GM23248 (cell line): ENCODE results near the gene RAE1. TPM values are rescaled to one million over a fixed set of nuclear protein-coding genes. Genes with fewer than 3 reads are reported as not detected.

Source experiments
- DNase-seq: peaks from one replicate; pipeline ENCODE4 v3.0.0-alpha.2; 2015
- H2AFZ ChIP-seq: fragments of 200-600 bp; sonication (generic); 2 replicates; pipeline ENCODE4 v1.6.1; 2016; ENCODE audit warnings: antibody characterized with exemption
- H3F3A ChIP-seq: fragments of 200-600 bp; sonication (generic); 2 replicates; pipeline ENCODE4 v1.6.1; 2016; ENCODE audit warnings: mild to moderate bottlenecking, antibody characterized with exemption, mixed run types; ENCODE audit not compliant: insufficient read depth
- H3K27ac ChIP-seq: fragments of 200-600 bp; sonication (generic); 2 replicates; pipeline ENCODE4 v1.5.1; 2016; ENCODE audit warnings: mild to moderate bottlenecking
- H3K27me3 ChIP-seq: fragments of 200-600 bp; sonication (generic); replicated peaks from 2 replicates; pipeline ENCODE4 v1.6.1; 2016; ENCODE audit warnings: mild to moderate bottlenecking; ENCODE audit not compliant: insufficient read depth
- H3K36me3 ChIP-seq: fragments of 200-600 bp; sonication (generic); 2 replicates; pipeline ENCODE4 v1.6.1; 2016; ENCODE audit warnings: low read depth, mild to moderate bottlenecking
- H3K4me1 ChIP-seq: fragments of 200-600 bp; sonication (generic); 2 replicates; pipeline ENCODE4 v1.6.1; 2016; ENCODE audit warnings: mild to moderate bottlenecking; ENCODE audit not compliant: insufficient read depth
- H3K4me2 ChIP-seq: fragments of 200-600 bp; sonication (generic); one replicate; pipeline ENCODE4 v1.6.1; 2016; ENCODE audit warnings: mild to moderate bottlenecking; ENCODE audit not compliant: unreplicated experiment
- H3K4me3 ChIP-seq: fragments of 200-600 bp; sonication (generic); 2 replicates; pipeline ENCODE4 v1.5.1; 2016; ENCODE audit warnings: mild to moderate bottlenecking
- H3K79me2 ChIP-seq: fragments of 200-600 bp; sonication (generic); 2 replicates; pipeline ENCODE4 v1.6.1; 2016; ENCODE audit warnings: mild to moderate bottlenecking; ENCODE audit not compliant: insufficient read depth
- H3K9ac ChIP-seq: fragments of 200-600 bp; sonication (generic); 2 replicates; pipeline ENCODE4 v1.6.1; 2016; ENCODE audit warnings: mild to moderate bottlenecking
- H3K9me2 ChIP-seq: fragments of 200-600 bp; sonication (generic); 2 replicates; pipeline ENCODE4 v1.6.1; 2016; ENCODE audit warnings: mixed run types, mild to moderate bottlenecking, moderate library complexity; ENCODE audit not compliant: insufficient read depth
- H3K9me3 ChIP-seq: fragments of 200-600 bp; sonication (generic); one replicate; pipeline ENCODE4 v1.6.1; 2017; ENCODE audit warnings: low read depth
- H4K20me1 ChIP-seq: fragments of 200-600 bp; sonication (generic); 2 replicates; pipeline ENCODE4 v1.6.0; 2016; ENCODE audit not compliant: insufficient read depth
- EZH2 ChIP-seq: fragments of 200-600 bp; sonication (generic); IDR thresholded peaks from 2 replicates; pipeline ENCODE4 v1.6.1; 2018; ENCODE audit warnings: antibody characterized with exemption, mild to moderate bottlenecking; ENCODE audit not compliant: insufficient read depth, poor library complexity, severe bottlenecking
- EZH2phosphoT487 ChIP-seq: fragments of 200-600 bp; sonication (generic); IDR thresholded peaks from 2 replicates; pipeline ENCODE4 v1.6.1; 2018; ENCODE audit warnings: antibody characterized with exemption, moderate library complexity, mild to moderate bottlenecking, low read depth; ENCODE audit not compliant: insufficient read depth
- WGBS, 2 experiments: methylation state at CpG; one replicate each; pipeline ENCODE4 v1.1.6; 2015 to 2017; ENCODE audit warnings: low lambda C conversion rate in 2 of 2, low coverage in 1 of 2; ENCODE audit errors: missing lambda C conversion rate in 2 of 2; 5-methylcytosine and 5-hydroxymethylcytosine counted together
- in situ Hi-C: fragments of 300-500 bp; cut with MboI; formaldehyde crosslinking; loops from 2 replicates; pipeline ENCODE4 v1.15.0; 2020
- microRNA-seq: library from miRNA; unstranded; fragments of <30 nt; microRNA quantifications from one replicate; pipeline ENCODE4, GENCODE V29; 2016; ENCODE audit warnings: borderline number of aligned reads
- polyA plus RNA-seq: library from polyadenylated mRNA; unstranded; fragments of >200 nt; fragmentation: Nextera tagmentation; extraction: Ambion mirVana; gene quantifications from 2 replicates; pipeline ENCODE4 v1.2.1, GENCODE V29; 2016
- small RNA-seq: library from RNA; depleted of rRNA; stranded (forward); fragments of <200 nt; gene quantifications from one replicate; pipeline ENCODE3, GENCODE V24; 2014; ENCODE audit warnings: low read depth, low replicate concordance
- total RNA-seq: library from RNA; depleted of rRNA; stranded (reverse); fragments of >200 nt; shearing (Covaris generic); gene quantifications from 2 replicates; pipeline ENCODE4 v1.2.3, GENCODE V29; 2014; rRNA removed

The RAE1 gene
- total and polyA plus RNA-seq, 2 experiments from 2014 or later = 34.7 to 54.8 TPM

DNA sequence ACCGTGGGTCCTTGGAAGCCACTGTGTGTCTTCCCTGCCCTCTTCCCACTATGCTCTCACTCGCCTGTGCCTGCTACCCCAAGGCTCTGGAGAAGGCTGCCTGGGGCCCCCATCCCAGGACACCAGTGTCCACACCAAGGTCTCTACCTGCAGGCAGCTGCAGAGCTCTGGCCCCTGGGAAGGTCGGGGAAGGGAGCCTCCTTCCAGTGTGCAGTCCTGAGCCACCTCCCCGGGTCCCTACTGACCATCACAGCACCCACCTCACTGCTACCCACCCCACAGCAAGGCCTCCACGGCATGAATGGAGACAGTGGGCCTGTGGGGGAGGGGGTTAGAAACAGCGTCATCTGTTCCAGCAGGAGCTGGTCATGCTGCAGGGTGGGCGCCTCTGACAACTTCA lies 75.8 kb downstream of the RAE1 start:
- H3F3A ChIP-seq = no peaks in the 10 kb centered on the region
- no peak overlapping the region for H3K4me2 ChIP-seq
- H3K79me2 ChIP-seq = no peaks in the 10 kb centered on the region
- H3K9ac ChIP-seq = no peak overlapping the region
- 74 to 79% methylated on average over 7 of the region's 7 CpGs for WGBS, 2 experiments
- H3K4me1 ChIP-seq = no peaks in the 10 kb centered on the region
- no peaks in the 10 kb centered on the region for H3K36me3 ChIP-seq
- H3K27me3 ChIP-seq = peaks cover 10% of the 10 kb centered on the region; the same call in 1 of the 2 replicates
- H3K9me3 ChIP-seq = no peaks in the 10 kb centered on the region
- in situ Hi-C loops = no loop called here
- no peaks in the 10 kb centered on the region for H4K20me1 ChIP-seq
- no peak for DNase-seq
- H3K4me3 ChIP-seq = no peak overlapping the region
- TF ChIP-seq EZH2 (no peak), EZH2phosphoT487 (no peak)
- no peak overlapping the region for H2AFZ ChIP-seq
- H3K9me2 ChIP-seq = no peaks in the 10 kb centered on the region
- H3K27ac ChIP-seq = no peak overlapping the region

DNA sequence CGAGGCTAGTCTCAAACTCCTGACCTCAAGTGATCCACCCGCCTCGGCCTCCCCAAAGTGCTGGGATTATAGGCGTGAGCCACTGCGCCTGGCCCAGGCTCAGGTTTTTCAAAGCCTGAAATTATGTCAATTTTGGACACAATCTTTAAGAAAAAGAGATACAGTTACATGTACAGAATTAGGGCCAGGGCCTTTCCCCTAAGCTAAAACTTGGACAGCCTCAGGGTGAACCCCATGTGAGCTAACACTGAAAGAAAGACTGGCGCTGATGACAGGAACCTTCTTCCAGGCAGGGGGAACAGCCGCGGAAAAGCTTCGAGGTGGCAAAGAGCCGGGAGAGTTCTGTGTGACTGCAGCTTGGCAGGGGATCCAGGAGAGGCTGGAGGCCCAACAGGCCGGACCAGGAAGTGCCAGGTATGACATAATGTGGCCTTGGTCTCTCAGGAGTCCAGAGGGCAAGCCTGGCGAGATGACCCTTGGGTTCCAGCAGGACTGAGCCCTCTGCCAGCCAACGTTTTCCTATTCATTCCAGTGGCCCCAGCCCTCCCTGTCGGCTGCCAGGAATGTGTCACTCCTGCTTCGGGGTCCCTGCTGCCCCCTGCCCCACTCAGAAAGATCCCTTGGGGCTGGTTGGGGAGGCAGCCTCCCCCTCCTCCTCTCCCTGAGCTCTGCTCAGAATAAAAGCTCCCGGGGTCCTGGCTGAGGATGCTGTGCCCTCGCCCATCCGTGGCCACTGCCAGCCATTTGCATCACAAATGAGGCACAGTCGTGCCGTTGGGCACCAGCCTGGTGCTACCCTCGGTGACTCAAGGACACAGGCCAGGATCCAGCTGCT lies 77.5 kb downstream of the RAE1 start:
- H3K9ac ChIP-seq = no peak overlapping the region
- H3K9me2 ChIP-seq = no peaks in the 10 kb centered on the region
- no peaks in the 10 kb centered on the region for H3F3A ChIP-seq
- H3K4me1 ChIP-seq = no peaks in the 10 kb centered on the region
- 33 to 34% methylated on average over 20 to 21 of the region's 21 CpGs for WGBS, 2 experiments
- TF ChIP-seq EZH2 = no peak
- no peak for TF ChIP-seq EZH2phosphoT487
- H3K4me3 ChIP-seq = no peak overlapping the region
- no peak overlapping the region for H3K27ac ChIP-seq
- H3K79me2 ChIP-seq = no peaks in the 10 kb centered on the region
- H2AFZ ChIP-seq = no peak overlapping the region
- DNase-seq = no peak
- no peaks in the 10 kb centered on the region for H4K20me1 ChIP-seq
- H3K36me3 ChIP-seq = no peaks in the 10 kb centered on the region
- in situ Hi-C loops = no loop called here
- H3K9me3 ChIP-seq = no peaks in the 10 kb centered on the region
- H3K27me3 ChIP-seq = peaks cover 10% of the 10 kb centered on the region; the same call in 1 of the 2 replicates
- no peak overlapping the region for H3K4me2 ChIP-seq

Small RNA genes within 50 kb of the gene (microRNA-seq; reads per million reads assigned to microRNA genes)
- gene MIR4325 = not detected

Small RNA genes within 50 kb of the gene (small RNA-seq; reads per million reads assigned to genes)
- not detected for gene MIR4325
- not detected for gene RF00019
- gene RPL39P39 = not detected

Other genes with a start within 250 kb of the RAE1 start
- gene BMP7, start 84.6 kb upstream of the RAE1 start, total RNA-seq = not detected in 2 replicates
- 0.09 TPM in 1 of 2 replicates, not detected in the other for gene BMP7, start 84.6 kb upstream of the RAE1 start, polyA plus RNA-seq
- gene SPO11, start 21.5 kb upstream of the RAE1 start, total RNA-seq = not detected in 2 replicates
- gene SPO11, start 21.5 kb upstream of the RAE1 start, polyA plus RNA-seq = not detected in 2 replicates
- 3.7 and 8.1 TPM in 2 replicates for gene RBM38, start 40.1 kb downstream of the RAE1 start, total RNA-seq
- 1.3 and 2.0 TPM in 2 replicates for gene RBM38, start 40.1 kb downstream of the RAE1 start, polyA plus RNA-seq
- not detected in 2 replicates for gene CTCFL, start 173.9 kb downstream of the RAE1 start, total RNA-seq
- gene CTCFL, start 173.9 kb downstream of the RAE1 start, polyA plus RNA-seq = not detected in 2 replicates
- not detected in 2 replicates for gene PCK1, start 209.9 kb downstream of the RAE1 start, total RNA-seq
- not detected in 2 replicates for gene PCK1, start 209.9 kb downstream of the RAE1 start, polyA plus RNA-seq